GM19452 (cell line): Measurements from ENCODE around the gene SUSD2.
"Not testable (repeated sequence)": the region's sequence is repeated elsewhere in the genome, so short reads cannot be mapped to it uniquely, and the experiment has no call there.

Experiments
- ATAC-seq: cut with Tn5 transposase; IDR thresholded peaks from one replicate; pipeline ENCODE4 v1.9.1; 2021; ENCODE audit not compliant: unreplicated experiment

The SUSD2 gene

DNA sequence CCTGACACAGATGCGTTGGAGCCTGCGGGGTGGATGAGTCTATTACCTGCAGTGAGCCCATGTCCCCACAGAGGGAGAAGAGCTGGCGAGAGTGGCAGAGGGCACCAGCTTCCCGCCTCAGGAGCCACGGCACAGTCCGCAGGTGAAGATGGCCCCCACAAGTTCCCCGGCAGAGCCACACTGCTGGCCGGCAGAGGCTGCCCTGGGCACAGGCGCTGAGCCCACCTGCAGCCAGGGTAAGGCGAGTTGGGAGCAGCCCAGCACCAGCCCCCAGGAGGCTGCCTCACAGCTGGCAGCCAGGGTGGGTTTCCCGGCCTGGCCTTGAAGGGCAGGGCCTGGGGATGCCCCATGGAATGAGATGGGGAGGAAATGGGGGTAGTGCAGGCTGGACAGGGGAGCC is 5.2 kb upstream of the SUSD2 start:
- ATAC-seq: no peak

DNA sequence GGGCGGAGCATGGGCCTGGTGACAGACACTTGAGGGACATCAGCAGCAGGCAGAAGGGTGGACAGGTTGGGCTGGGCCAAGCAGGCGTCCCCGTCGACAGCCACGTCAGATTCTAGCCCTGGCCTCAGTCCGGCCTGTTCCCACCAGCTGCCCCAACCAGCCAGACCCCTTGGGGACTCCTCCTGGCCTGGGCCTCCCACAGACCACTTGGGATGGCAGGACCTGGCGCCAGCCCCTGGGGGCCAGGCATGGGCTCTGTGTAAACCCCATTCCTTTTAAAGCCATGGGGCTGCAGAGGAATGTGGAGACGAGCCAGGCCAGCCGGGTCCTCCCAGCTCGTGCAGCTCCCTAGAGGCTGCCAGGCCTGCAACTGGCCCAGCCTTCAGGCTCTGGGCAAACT is 4.7 kb upstream of the SUSD2 start:
- ATAC-seq: no peak

DNA sequence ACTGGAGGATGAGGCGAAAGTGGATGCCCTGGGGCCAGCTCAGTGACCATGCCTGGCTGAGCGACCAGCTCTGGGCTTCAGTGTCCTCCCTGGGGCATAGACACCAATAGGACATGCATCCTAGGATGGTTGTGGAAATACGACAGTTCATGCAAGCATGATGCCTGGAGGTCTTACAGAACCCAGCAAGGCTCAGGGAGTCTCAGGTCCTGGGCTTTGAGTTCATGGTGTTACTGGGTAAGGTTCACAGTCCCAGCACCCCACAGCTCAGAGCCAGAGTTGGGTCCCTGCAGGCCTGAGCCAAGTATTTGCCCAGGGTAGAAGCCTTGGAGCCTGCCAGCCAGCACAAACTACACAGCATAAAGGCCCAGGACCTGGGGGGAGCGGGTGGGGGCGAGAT is 4.2 kb upstream of the SUSD2 start:
- no peak for ATAC-seq

DNA sequence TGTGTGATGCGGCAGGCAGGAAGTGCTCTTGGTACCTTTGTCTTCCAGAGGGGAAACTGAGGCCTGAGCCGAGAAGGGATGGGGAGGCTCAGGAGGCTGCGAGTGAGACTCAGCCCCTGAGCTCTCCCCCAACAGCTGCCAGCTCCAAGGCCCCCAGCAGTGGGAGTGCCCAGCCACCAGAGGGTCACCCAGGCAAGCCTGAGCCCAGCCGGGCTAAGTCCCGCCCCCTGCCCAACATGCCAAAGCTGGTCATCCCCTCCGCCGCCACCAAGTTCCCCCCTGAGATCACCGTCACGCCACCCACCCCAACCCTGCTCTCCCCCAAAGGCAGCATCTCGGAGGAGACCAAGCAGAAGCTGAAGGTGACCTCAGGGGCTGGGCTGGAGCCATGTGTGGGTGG is 3.8 kb upstream of the SUSD2 start:
- no peak for ATAC-seq

DNA sequence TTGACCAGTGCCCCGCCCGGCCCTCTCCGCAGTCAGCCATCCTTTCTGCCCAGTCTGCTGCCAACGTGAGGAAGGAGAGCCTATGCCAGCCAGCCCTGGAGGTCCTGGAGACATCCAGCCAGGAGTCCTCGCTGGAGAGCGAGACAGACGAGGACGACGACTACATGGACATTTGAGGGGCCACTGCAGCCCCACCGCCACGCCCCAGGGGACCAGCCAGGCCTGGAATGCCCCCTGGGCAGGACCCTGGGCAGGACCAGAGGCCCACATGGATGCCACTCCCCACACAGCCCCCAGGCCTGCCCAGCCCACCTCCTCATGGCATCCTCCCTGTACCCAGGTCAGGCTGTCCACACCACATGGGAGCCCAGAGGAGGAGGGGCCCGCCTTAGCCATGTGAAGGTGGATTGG is 3.3 kb upstream of the SUSD2 start:
- no peak for ATAC-seq

DNA sequence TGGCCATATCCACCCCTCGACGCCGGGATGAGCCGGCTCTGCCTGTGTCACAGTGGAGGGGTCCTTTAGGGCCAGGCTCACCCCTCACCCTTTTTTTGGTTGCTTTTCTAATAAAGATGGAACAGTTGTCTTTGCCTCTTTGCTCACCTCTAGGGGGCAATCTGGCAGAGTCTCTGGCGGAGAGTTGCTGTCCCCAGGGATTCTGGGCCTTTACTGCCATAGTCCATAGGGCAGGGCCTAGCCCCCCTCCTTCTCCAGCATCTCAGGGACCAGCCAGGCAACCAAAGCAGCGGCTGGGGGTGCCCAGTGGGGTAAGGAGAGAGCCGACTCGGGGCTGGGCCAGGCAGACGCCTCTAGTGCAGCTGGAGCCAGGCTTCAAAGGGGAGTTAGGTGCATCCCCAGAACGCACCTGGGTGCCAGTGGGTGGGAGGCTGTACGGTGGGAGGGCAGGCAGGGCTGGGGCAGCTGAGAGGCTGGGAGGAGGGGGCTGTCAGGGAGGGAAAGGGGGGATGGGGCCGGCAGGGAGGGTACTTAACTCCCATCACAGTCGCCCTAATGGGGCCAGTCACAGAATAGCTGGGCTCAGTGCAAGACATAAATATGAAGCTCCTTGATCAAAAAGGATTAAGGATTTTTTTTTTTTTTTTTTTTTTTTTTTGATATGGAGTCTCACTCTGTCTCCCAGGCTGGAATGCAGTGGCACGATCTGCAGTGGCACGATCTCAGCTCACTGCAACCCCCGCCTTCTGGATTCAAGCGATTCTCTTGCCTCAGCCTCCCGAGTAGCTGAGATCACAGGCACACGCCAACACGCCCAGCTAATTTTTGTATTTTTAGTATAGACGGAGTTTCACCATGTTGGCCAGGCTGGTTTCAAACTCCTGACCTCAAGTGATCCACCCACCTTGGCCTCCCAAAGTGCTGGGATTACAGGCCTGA is 2.5 kb upstream of the SUSD2 start:
- ATAC-seq: no peak

DNA sequence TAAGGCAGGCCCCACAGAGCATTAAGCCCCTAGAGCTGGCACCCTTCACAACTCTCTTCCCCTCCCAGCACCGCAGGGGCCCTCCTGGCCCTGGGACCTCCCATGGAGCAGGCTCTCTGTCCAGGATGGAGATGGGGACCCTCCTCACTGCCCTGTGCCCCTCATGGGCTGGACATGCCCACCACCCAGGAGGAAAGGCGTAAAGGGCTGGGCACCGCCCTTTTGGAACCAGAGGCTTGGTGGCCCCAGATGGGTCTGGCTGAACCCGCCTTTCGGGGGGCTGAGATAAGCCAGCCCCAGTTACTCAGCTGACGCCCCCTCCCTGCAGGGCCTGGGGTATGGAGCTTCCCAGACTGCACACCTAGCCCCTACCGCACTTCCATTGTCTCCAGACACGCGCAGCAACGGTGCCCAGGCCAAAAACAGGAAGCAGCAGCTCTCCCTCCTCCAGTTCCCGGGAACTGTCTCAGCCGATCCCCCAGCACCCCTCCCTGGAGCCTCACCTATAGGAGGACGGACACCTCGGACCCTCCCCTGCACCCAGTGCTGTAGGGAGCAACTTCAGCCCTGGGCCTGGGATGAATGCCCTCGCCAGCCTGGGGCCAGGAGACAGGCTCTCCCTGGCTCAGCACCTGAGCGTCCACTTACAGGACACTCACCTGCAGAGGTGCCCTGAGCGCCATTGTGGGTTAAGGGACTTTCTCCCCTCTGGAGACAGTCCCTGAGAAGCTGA is 1.6 kb upstream of the SUSD2 start:
- no peak for ATAC-seq

DNA sequence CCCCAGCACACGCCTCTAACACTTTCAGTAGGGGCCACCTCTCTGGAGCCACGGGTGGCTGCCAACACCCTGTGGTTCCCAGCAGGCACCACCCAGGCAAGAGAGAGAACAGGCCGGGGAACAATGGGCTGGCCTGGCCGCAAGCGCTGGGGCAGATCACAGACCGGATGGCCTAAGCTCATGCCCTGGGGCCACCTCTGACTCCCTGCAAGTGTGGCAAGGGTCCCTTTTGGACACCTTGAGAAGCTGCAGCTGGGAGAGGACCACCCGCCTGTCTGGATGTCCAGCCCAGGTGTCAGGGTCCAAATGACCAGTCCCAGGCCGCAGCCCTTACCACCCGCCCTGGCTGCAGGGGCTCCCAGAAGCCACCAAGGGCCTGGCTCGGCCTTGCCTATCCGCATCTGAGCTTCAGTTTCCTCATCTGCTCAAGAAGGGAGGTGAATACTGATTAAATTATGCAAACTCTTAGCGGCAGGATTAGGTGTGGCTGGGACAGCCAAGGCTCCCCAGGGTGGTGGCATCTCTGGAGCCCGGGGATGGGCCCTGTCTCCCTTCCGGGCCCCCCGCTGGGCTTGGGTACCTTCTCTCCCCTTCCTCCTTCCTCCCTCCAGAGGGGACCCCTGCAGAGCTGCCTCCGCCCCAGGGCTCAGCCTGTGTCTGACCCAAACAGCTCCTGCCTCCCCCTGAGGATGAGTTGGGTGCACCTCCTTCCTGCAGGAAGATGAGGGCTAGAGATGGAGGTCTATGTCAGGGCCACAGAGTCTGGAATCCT is 785 bp upstream of the SUSD2 start:
- no peak for ATAC-seq

DNA sequence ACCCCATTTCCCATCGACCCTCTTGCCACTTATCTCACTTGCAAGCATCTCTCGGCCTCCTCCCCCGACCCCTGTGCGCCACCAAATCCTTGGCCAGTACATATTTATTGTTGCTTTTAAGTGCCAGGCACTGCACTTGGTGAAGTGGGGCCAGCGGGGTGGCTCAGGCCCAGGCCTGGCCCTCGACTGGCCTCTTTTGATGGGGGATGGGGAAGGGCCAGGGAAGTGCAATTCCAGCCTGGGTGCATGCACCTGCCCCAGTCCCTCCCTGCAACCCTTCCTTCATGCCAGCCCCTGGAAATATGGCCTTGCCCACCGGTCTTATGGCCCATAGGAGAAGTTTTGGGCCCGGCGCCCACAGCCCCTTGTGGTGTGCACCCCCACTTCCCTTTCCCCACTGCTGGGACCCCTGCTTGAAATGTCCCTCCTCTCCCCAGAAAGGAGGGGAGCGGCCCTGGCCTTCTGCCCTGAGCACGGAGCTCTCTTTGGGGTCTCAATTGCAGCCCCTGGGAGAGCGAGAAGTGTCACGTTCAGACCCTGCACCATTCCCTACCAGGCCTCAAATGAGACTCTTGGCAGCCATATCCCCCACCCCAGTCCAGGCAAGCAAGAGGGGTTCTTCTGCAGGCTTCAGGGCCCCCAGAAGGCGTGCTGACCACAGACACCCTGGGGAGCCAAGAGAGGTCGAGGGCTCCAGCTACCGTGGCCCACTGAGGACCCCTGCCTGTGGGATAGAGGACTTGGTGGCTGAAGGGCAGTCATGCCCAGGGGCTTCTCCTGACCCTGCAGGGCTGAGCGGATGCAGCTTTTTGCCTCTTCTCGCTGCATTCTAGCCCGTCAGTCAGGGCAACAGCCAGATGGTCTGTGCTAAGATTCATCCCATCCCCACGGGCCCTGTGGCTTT is 961 bp downstream of the SUSD2 start:
- no peak for ATAC-seq

DNA sequence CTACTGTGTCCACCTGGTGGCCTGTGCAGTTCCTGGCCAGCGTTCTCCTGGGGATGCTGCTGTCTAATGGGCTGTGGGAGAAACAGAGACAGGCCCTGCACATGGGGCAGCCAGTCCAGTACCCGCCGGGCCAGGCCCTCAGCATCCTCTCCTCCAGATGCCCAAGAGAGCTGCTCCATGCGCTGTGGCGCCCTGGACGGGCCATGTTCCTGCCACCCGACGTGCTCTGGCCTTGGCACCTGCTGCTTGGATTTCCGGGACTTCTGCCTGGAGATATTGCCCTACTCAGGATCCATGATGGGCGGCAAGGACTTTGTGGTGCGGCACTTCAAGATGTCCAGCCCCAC is 1.6 kb downstream of the SUSD2 start:
- not testable (repeated sequence) for ATAC-seq

DNA sequence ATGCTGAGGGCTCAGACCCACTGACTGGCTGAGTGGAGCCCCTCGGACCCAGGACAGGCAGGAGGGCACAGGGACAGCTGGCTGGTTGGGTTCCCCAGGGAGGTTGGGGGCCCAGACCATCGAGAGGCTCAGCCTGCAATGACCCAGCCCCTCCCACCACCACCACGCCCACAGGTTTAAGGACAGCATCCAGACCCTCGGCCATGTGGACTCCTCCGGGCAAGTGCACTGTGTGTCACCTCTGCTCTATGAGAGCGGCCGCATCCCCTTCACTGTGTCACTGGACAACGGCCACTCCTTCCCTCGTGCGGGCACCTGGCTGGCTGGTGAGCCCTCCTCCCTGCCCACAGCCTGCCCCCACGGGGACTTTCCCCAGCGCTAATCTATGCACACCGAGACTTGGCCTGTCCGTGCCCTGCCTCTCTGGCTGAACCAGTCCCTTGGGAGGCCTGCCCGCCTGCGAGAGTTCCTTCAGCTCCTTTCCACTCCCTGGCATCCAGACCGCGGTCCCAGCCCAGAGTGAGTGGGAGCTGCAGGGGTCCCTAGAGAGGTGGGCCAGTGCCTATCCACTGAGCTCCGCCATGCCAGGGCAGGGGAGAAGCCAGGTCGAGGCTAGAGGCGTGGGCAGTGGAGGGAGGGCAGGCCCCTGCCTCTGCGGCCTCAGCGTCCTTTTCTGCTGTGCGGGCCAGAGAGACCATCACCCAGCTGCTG is 2.2 kb downstream of the SUSD2 start:
- no peak for ATAC-seq

DNA sequence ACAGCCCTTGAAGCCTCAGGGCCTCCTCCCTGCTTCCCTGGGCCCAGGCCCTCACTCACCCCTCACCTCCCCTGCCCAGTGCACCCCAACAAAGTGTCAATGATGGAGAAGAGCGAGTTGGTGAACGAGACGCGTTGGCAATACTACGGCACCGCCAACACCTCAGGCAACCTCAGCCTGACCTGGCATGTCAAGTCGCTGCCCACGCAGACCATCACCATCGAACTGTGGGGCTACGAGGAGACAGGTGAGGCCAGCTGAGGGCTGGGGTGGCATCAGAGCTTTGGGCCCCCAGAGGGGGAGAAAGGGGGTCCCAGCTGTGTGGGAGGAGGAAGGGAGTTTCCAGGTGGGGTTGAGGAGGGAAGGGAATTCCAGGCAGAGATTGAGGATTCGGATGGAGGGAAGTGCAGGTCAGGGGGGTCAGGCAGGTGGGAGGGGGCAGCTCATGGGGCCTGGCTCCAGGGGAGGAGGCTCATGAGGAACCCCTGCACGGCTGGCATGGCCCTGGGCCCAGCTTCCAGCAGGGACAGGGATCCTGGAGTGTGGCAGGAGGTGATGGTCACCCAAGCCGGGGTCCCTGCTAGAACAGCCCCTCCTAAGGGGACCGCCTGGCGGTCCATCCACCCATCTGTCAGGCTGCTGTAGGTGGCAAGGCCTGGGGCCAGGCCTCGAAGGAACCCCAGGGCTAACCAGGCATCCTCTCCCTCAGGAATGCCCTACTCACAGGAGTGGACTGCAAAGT is 2.9 kb downstream of the SUSD2 start:
- no peak for ATAC-seq

DNA sequence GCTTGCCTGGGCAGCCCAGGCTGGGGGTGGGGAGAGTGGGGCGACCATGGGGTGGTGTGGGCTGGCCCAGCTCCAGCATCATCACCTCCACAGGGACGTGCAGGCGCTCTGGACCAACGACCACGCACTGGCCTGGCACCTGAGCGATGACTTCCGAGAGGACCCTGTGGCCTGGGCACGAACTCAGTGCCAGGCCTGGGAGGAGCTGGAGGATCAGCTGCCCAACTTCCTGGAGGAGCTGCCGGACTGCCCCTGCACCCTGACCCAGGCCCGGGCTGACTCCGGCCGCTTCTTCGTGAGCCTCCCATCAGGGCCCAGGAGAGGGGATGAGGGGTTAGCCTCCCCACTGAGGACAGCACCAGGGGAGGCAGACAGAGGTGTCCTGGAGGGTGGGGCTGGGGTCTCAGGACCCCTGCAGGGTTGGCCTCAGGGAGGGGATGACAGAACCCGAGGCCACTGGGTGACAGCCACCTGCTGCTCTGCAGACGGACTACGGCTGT is 3.8 kb downstream of the SUSD2 start:
- no peak for ATAC-seq

DNA sequence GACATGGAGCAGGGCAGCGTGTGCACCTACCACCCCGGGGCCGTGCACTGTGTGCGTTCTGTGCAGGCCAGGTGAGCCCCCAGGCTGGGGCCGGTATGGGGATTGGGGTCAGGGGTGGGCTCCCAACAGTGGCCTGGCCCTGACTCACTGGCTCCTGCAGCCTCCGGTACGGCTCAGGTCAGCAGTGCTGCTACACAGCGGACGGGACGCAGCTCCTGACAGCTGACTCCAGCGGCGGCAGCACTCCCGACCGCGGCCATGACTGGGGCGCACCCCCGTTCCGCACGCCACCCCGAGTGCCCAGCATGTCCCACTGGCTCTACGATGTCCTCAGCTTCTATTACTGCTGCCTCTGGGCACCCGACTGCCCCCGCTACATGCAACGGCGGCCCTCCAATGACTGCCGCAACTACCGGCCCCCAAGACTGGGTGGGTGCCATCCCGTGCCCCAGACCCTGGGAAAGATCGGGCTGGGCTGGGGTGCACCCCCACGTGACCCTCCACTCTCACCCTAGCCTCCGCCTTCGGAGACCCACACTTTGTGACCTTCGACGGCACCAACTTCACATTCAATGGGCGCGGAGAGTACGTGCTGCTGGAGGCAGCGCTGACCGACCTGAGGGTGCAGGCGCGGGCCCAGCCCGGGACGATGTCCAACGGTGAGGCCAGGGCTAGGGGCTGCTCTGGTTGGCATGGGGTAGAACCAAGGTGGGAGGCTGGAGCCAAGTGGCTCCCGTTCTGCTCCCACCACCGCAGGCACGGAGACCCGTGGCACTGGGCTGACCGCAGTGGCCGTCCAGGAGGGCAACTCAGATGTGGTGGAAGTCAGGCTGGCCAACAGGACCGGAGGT is 4.4 kb downstream of the SUSD2 start:
- ATAC-seq: no peak

DNA sequence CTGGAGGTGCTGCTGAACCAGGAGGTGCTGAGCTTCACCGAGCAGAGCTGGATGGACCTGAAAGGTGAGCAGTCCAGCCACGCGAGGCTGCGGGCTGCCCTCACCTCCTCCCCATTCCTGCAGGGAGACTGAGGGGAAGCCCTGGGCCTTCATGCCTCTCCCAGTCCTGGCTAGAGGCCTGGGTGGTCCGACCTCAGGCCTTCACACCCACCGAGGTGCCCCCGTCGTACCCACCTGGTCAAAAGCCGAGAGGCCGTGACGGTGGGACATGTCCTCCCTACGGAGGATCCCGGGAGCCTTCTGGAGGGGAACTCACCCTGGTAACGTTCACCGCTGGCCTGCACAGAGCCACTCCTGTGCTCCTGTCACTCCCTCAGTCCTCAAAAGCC is 5.1 kb downstream of the SUSD2 start:
- no peak for ATAC-seq

DNA sequence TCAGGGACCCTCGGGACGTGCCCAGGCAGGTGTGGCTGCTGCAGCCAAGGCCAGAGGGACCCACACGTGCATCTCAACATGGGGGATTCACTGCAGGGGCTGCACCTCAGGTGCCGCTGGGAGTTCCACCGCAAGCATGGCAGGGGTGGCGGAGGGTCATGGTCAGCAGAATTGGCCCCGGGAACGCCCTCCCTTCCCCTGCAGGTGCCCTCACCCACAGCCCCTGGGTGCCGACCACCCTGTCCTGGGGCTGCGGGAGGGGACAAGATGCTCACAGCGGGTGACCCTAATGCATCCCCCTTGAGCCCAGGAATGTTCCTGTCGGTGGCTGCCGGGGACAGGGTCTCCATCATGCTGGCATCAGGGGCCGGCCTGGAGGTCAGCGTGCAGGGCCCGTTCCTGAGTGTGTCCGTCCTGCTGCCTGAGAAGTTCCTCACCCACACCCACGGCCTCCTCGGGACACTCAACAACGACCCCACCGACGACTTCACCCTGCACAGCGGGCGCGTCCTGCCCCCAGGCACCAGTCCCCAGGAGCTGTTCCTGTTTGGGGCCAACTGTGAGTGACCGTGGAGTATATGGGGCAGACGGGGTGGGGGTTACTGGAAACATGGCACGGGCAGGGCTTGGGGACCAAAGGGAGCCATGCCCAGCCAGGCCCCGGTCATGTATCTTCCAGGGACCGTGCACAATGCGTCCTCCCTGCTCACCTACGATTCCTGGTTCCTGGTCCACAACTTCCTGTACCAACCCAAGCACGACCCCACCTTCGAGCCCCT is 5.8 kb downstream of the SUSD2 start:
- no peak for ATAC-seq
